Upper lobe of left lung (tissue), 4 donors: ENCODE results near the gene STK10.

Source experiments
- CTCF ChIP-seq, 6 experiments: fragments of 450-650 bp in 4 of 6; fragments of 200-600 bp in 2 of 6; sonication (generic) in 2 of 6; IDR thresholded peaks; one replicate each; pipeline ENCODE4 v1.5.1; 2016 to 2019; ENCODE audit warnings: antibody characterized with exemption in 6 of 6
- EP300 ChIP-seq, 4 donors: sonication (generic); formaldehyde crosslinking; IDR thresholded peaks; one replicate each; pipeline ENCODE4 v1.5.1; 2017; ENCODE audit warnings: antibody characterized with exemption in 4 of 4, control low read depth in 2 of 4
- POLR2A ChIP-seq, 4 donors: fragments of 450-650 bp; IDR thresholded peaks; one replicate each; pipeline ENCODE4 v1.5.1; 2016 to 2017; ENCODE audit warnings: antibody characterized with exemption in 4 of 4, mild to moderate bottlenecking in 2 of 4
- POLR2AphosphoS5 ChIP-seq, 2 donors: sonication (generic); formaldehyde crosslinking; IDR thresholded peaks; one replicate each; pipeline ENCODE4 v1.5.1; 2017; ENCODE audit warnings: antibody characterized with exemption in 2 of 2

- TF ChIP-seq CTCF (IDR thresholded peaks at IDR 0.05) (no peak), EP300 (IDR thresholded peaks at IDR 0.05) (no peak), POLR2A (IDR thresholded peaks at IDR 0.05) (no peak), POLR2AphosphoS5 (IDR thresholded peaks at IDR 0.05) (no peak)
Measured at GRCh38 chr5:172107571-172107970, 80.5 kb downstream of the STK10 start.
